BLaER1 treated with 17β-estradiol and CSF1 and Interleukin-3, amounts not matched to agents 10 nM and 100 nM (cell line): ENCODE measurements around the gene SMAD3.
"Not testable (repeated sequence)": the region's sequence is repeated elsewhere in the genome, so short reads cannot be mapped to it uniquely, and the experiment has no call there.

Experiments
- H3K27ac ChIP-seq, 11 experiments: shearing (Covaris generic); formaldehyde crosslinking; 2 replicates each; pipeline ENCODE4 v1.8.1; 2022
- H3K27me3 ChIP-seq, 11 experiments: shearing (Covaris generic); formaldehyde crosslinking; 2 replicates each; pipeline ENCODE4 v1.8.1; 2022
- H3K36me3 ChIP-seq, 11 experiments: shearing (Covaris generic); formaldehyde crosslinking; 2 replicates each; pipeline ENCODE4 v1.8.1; 2022
- H3K4me1 ChIP-seq, 10 experiments: shearing (Covaris generic); formaldehyde crosslinking; 2 replicates each; pipeline ENCODE4 v1.8.1; 2022
- H3K4me2 ChIP-seq, 11 experiments: shearing (Covaris generic); formaldehyde crosslinking; 2 replicates each; pipeline ENCODE4 v1.8.1; 2022
- H3K4me3 ChIP-seq, 10 experiments: shearing (Covaris generic); formaldehyde crosslinking; 2 replicates each; pipeline ENCODE4 v1.8.1; 2022
- H3K9ac ChIP-seq, 11 experiments: shearing (Covaris generic); formaldehyde crosslinking; 2 replicates each; pipeline ENCODE4 v1.8.1; 2022
- H3K9me3 ChIP-seq, 11 experiments: shearing (Covaris generic); formaldehyde crosslinking; replicated peaks in 1 of 11; 2 replicates each; pipeline ENCODE4 v1.8.1; 2022
- H4K20me1 ChIP-seq, 11 experiments: shearing (Covaris generic); formaldehyde crosslinking; 2 replicates each; pipeline ENCODE4 v1.8.1; 2022
- Cebpa-rat ChIP-seq, 11 experiments: shearing (Covaris generic); IDR thresholded peaks; 2 replicates each; pipeline ENCODE4 v1.8.1; 2022

The SMAD3 gene

GRCh38 chr15:67065531-67066005, at the start of gene SMAD3:
Gene SMAD3 (plus strand): TSS chr15:67065602. CDS start chr15:67066155, 553 bp downstream.
- no peak for TF ChIP-seq Cebpa-rat (IDR thresholded peaks at IDR 0.05)
- Histone ChIP-seq H4K20me1 (peaks cover 36 to 49% (median 49%) of the 10 kb centered on the region in 11 experiments), H3K36me3 (peaks cover 6 to 36% (median 34%) of the 10 kb centered on the region in 11 experiments; a peak in 21 of 22 replicates), H3K4me2 (peak within 1 kb of the TSS; percentile 89 to 98 (median 96)), H3K27me3 (no peaks in the 10 kb centered on the region), H3K9me3 (no peaks in the 10 kb centered on the region), H3K4me1 (peaks cover 40 to 63% (median 48%) of the 10 kb centered on the region in 10 experiments), H3K9ac (peak within 1 kb of the TSS; percentile 91 to 99 (median 99)), H3K27ac (peak within 1 kb of the TSS; percentile 87 to 98 (median 97)), H3K4me3 (peak within 1 kb of the TSS; percentile 96 to 100 (median 98))

- Histone ChIP-seq H3K27ac (peak overlapping the region in 10 of 11 experiments; percentile 52 to 83 (median 77); a peak in 21 of 22 replicates), H3K9me3 (no peaks in the 10 kb centered on the region), H3K4me1 (peaks cover 40 to 97% (median 90%) of the 10 kb centered on the region in 10 experiments), H3K4me2 (peak overlapping the region; percentile 39 to 91 (median 76)), H3K36me3 (no peaks in the 10 kb centered on the region), H4K20me1 (no peaks in the 10 kb centered on the region), H3K4me3 (peak overlapping the region in 1 of 10 experiments; percentile 27; a peak in 2 of 20 replicates), H3K27me3 (no peaks in the 10 kb centered on the region), H3K9ac (peak overlapping the region in 9 of 11 experiments; percentile 2 to 66 (median 59); a peak in 14 of 22 replicates)
- 0 out of 22 replicates have a peak, but pooled peaks of 1 of the 11 experiments have one; percentile 17 for TF ChIP-seq Cebpa-rat (IDR thresholded peaks at IDR 0.05)
Measured at GRCh38 chr15:67017311-67017710, 48.1 kb upstream of the SMAD3 start.

GRCh38 chr15:67018026-67018425, 47.4 kb upstream of the SMAD3 start:
- peak overlapping the region in 1 of 10 experiments; percentile 27; a peak in 1 of 20 replicates for H3K4me3 ChIP-seq
- H3K9me3 ChIP-seq = no peaks in the 10 kb centered on the region
- no peaks in the 10 kb centered on the region for H3K27me3 ChIP-seq
- no peaks in the 10 kb centered on the region for H3K36me3 ChIP-seq
- peaks cover 39 to 97% (median 93%) of the 10 kb centered on the region in 10 experiments for H3K4me1 ChIP-seq
- no peaks in the 10 kb centered on the region for H4K20me1 ChIP-seq
- peak overlapping the region; percentile 12 to 91 (median 76); a peak in 21 of 22 replicates for H3K4me2 ChIP-seq
- peak overlapping the region; percentile 2 to 66 (median 57); a peak in 17 of 22 replicates for H3K9ac ChIP-seq
- H3K27ac ChIP-seq = peak overlapping the region; percentile 7 to 83 (median 77); a peak in 21 of 22 replicates
- no peak for TF ChIP-seq Cebpa-rat (IDR thresholded peaks at IDR 0.05)

- H3K27me3 ChIP-seq = no peaks in the 10 kb centered on the region
- peaks cover 35 to 97% (median 93%) of the 10 kb centered on the region in 10 experiments for H3K4me1 ChIP-seq
- no peak overlapping the region for H3K4me3 ChIP-seq
- peak overlapping the region in 10 of 11 experiments; percentile 2 to 66 (median 58); a peak in 15 of 22 replicates for H3K9ac ChIP-seq
- H3K36me3 ChIP-seq = no peaks in the 10 kb centered on the region
- TF ChIP-seq Cebpa-rat (IDR thresholded peaks at IDR 0.05) = no peak
- H4K20me1 ChIP-seq = no peaks in the 10 kb centered on the region
- H3K9me3 ChIP-seq = no peaks in the 10 kb centered on the region
- peak overlapping the region; percentile 7 to 83 (median 77); a peak in 21 of 22 replicates for H3K27ac ChIP-seq
- H3K4me2 ChIP-seq = peak overlapping the region; percentile 12 to 91 (median 76); a peak in 21 of 22 replicates
Measured at GRCh38 chr15:67018441-67018840, 47.0 kb upstream of the SMAD3 start.

- TF ChIP-seq Cebpa-rat (IDR thresholded peaks at IDR 0.05) = no peak
- no peak overlapping the region for H3K4me3 ChIP-seq
- peak overlapping the region in 7 of 11 experiments; percentile 24 to 66 (median 61); a peak in 7 of 22 replicates for H3K9ac ChIP-seq
- no peaks in the 10 kb centered on the region for H3K36me3 ChIP-seq
- peak overlapping the region in 8 of 11 experiments; percentile 73 to 91 (median 80); a peak in 16 of 22 replicates for H3K4me2 ChIP-seq
- H3K4me1 ChIP-seq = peaks cover 34 to 97% (median 93%) of the 10 kb centered on the region in 10 experiments
- H3K27ac ChIP-seq = peak overlapping the region in 10 of 11 experiments; percentile 52 to 83 (median 77); a peak in 19 of 22 replicates
- no peaks in the 10 kb centered on the region for H4K20me1 ChIP-seq
- no peaks in the 10 kb centered on the region for H3K27me3 ChIP-seq
- no peaks in the 10 kb centered on the region for H3K9me3 ChIP-seq
Measured at GRCh38 chr15:67019069-67019468, 46.3 kb upstream of the SMAD3 start.

- Histone ChIP-seq H3K27me3 (no peaks in the 10 kb centered on the region), H3K4me1 (peaks cover 38 to 96% (median 92%) of the 10 kb centered on the region in 10 experiments), H3K36me3 (no peaks in the 10 kb centered on the region), H3K4me3 (no peak overlapping the region), H4K20me1 (no peaks in the 10 kb centered on the region), H3K4me2 (peak overlapping the region in 9 of 11 experiments; percentile 6 to 91 (median 79); a peak in 17 of 22 replicates), H3K9ac (peak overlapping the region in 5 of 11 experiments; percentile 32 to 63 (median 54); a peak in 7 of 22 replicates), H3K9me3 (no peaks in the 10 kb centered on the region), H3K27ac (peak overlapping the region in 10 of 11 experiments; percentile 49 to 83 (median 77); a peak in 19 of 22 replicates)
- no peak for TF ChIP-seq Cebpa-rat (IDR thresholded peaks at IDR 0.05)
Measured at GRCh38 chr15:67019884-67020520, 45.4 kb upstream of the SMAD3 start.

GRCh38 chr15:67020668-67021067, 44.7 kb upstream of the SMAD3 start:
- peak overlapping the region in 4 of 11 experiments; percentile 94 to 100 (median 98); a peak in 3 of 22 replicates for H3K27ac ChIP-seq

GRCh38 chr15:67021455-67021854, 43.9 kb upstream of the SMAD3 start:
- Histone ChIP-seq H3K4me2 (peak overlapping the region in 8 of 11 experiments; percentile 34 to 95 (median 92); a peak in 15 of 22 replicates), H3K27ac (peak overlapping the region in 10 of 11 experiments; percentile 43 to 100 (median 97); a peak in 19 of 22 replicates), H3K9me3 (no peaks in the 10 kb centered on the region), H3K27me3 (no peaks in the 10 kb centered on the region), H4K20me1 (no peaks in the 10 kb centered on the region), H3K36me3 (no peaks in the 10 kb centered on the region), H3K9ac (peak overlapping the region in 7 of 11 experiments; percentile 5 to 46 (median 32); a peak in 8 of 22 replicates), H3K4me3 (no peak overlapping the region), H3K4me1 (peaks cover 53 to 96% (median 93%) of the 10 kb centered on the region in 10 experiments)
- no peak for TF ChIP-seq Cebpa-rat (IDR thresholded peaks at IDR 0.05)

More at GRCh38 chr15:67020668-67021067, 44.7 kb upstream of the SMAD3 start:
- not testable (repeated sequence) for H3K9me3 ChIP-seq, H4K20me1 ChIP-seq, H3K4me3 ChIP-seq, H3K27me3 ChIP-seq, H3K9ac ChIP-seq, H3K36me3 ChIP-seq
- peak overlapping the region in 2 of 11 experiments; percentile 93; a peak in 2 of 22 replicates for H3K4me2 ChIP-seq
- H3K4me1 ChIP-seq = peaks cover 45 to 96% (median 93%) of the 10 kb centered on the region in 10 experiments
